Measurements from ENCODE around the gene ORC5.

DNA sequence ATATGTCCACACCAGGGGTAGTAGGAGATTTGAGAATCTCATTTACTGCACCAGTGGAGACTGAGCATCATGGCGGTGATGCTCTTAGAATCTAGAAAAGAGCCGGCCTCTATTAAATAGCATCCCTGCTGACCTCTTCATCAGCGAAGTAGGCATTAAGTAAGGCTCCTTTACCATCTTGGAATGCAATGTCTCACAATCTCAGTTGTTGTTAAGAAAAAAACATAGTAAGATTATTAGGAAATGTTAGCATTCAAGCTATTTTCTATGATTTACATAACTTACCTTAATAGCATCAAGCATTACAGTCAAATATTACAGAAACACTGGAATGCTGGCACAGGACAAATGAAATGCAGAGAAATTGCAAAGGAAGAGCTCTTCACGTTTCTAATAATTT is 54.5 kb downstream of the ORC5 start:
- TF ChIP-seq, protein P1, sequence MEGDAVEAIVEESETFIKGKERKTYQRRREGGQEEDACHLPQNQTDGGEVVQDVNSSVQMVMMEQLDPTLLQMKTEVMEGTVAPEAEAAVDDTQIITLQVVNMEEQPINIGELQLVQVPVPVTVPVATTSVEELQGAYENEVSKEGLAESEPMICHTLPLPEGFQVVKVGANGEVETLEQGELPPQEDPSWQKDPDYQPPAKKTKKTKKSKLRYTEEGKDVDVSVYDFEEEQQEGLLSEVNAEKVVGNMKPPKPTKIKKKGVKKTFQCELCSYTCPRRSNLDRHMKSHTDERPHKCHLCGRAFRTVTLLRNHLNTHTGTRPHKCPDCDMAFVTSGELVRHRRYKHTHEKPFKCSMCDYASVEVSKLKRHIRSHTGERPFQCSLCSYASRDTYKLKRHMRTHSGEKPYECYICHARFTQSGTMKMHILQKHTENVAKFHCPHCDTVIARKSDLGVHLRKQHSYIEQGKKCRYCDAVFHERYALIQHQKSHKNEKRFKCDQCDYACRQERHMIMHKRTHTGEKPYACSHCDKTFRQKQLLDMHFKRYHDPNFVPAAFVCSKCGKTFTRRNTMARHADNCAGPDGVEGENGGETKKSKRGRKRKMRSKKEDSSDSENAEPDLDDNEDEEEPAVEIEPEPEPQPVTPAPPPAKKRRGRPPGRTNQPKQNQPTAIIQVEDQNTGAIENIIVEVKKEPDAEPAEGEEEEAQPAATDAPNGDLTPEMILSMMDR (IDR thresholded peaks at IDR 0.05) = no peak
- TF ChIP-seq EP300 (IDR thresholded peaks at IDR 0.05) (no peak), POLR2A (IDR thresholded peaks at IDR 0.05) (no peak)

Measured in suprapubic skin (tissue), 3 donors.